GM23338 (cell line): Measurements from ENCODE around the gene USP36. TPM values are rescaled to one million over a fixed set of nuclear protein-coding genes. Genes with fewer than 3 reads are reported as not detected.

Experiments used
- ATAC-seq: fragments of 200-7000 bp; cut with Tn5 transposase; 3 replicates; pipeline ENCODE4 v1.9.1; 2020
- DNase-seq: peaks from one replicate; pipeline ENCODE4 v3.0.0-alpha.2; 2015; ENCODE audit warnings: low spot score
- H2AFZ ChIP-seq: fragments of 200-600 bp; sonication (generic); 2 replicates; pipeline ENCODE4 v1.8.0; 2016; ENCODE audit warnings: antibody characterized with exemption, mild to moderate bottlenecking, moderate library complexity
- H3F3A ChIP-seq: fragments of 200-600 bp; sonication (generic); replicated peaks from 2 replicates; pipeline ENCODE4 v1.8.0; 2017; ENCODE audit warnings: antibody characterized with exemption, mixed run types, low read depth
- H3K27ac ChIP-seq: fragments of 200-600 bp; sonication (generic); 2 replicates; pipeline ENCODE4 v1.6.1; 2016; ENCODE audit warnings: low read depth
- H3K27me3 ChIP-seq: fragments of 200-600 bp; sonication (generic); 2 replicates; pipeline ENCODE4 v1.8.0; 2016; ENCODE audit warnings: mild to moderate bottlenecking, mixed run types, moderate library complexity; ENCODE audit not compliant: insufficient read depth
- H3K36me3 ChIP-seq: fragments of 200-600 bp; sonication (generic); 2 replicates; pipeline ENCODE4 v1.8.0; 2016; ENCODE audit warnings: mild to moderate bottlenecking; ENCODE audit not compliant: insufficient read depth
- H3K4me1 ChIP-seq: fragments of 200-600 bp; sonication (generic); 2 replicates; pipeline ENCODE4 v1.8.0; 2016; ENCODE audit warnings: mild to moderate bottlenecking, moderate library complexity; ENCODE audit not compliant: insufficient read depth
- H3K4me2 ChIP-seq: fragments of 200-600 bp; sonication (generic); 2 replicates; pipeline ENCODE4 v1.7.1; 2017; ENCODE audit warnings: mixed run types
- H3K4me3 ChIP-seq: fragments of 200-600 bp; sonication (generic); 2 replicates; pipeline ENCODE4 v1.6.1; 2016; ENCODE audit warnings: mixed run types
- H3K79me2 ChIP-seq: fragments of 200-600 bp; sonication (generic); replicated peaks from 2 replicates; pipeline ENCODE4 v1.8.0; 2017; ENCODE audit warnings: mild to moderate bottlenecking; ENCODE audit not compliant: insufficient read depth
- H3K9me2 ChIP-seq: fragments of 200-600 bp; sonication (generic); 2 replicates; pipeline ENCODE4 v1.8.0; 2017; ENCODE audit not compliant: insufficient read depth
- H4K20me1 ChIP-seq: fragments of 200-600 bp; sonication (generic); replicated peaks from 2 replicates; pipeline ENCODE4 v1.8.0; 2017; ENCODE audit warnings: mild to moderate bottlenecking; ENCODE audit not compliant: insufficient read depth
- H3K27ac Mint-ChIP-seq: 2 replicates; pipeline ENCODE4 v1.8.0; 2020; ENCODE audit warnings: inconsistent platforms, mild to moderate bottlenecking, moderate library complexity, mixed read lengths
- H3K27me3 Mint-ChIP-seq: 3 replicates; pipeline ENCODE4 v1.8.0; 2022; ENCODE audit warnings: low read depth, mild to moderate bottlenecking, moderate library complexity, mixed read lengths, inconsistent platforms; ENCODE audit not compliant: insufficient read depth, poor library complexity
- H3K36me3 Mint-ChIP-seq: 3 replicates; pipeline ENCODE4 v1.8.0; 2021; ENCODE audit warnings: low read depth, mild to moderate bottlenecking, inconsistent platforms, moderate library complexity, mixed read lengths
- H3K4me1 Mint-ChIP-seq: 3 replicates; pipeline ENCODE4 v1.8.0; 2020; ENCODE audit warnings: mild to moderate bottlenecking, inconsistent platforms, mixed read lengths
- H3K4me3 Mint-ChIP-seq: 3 replicates; pipeline ENCODE4 v1.8.0; 2021; ENCODE audit warnings: moderate library complexity, mild to moderate bottlenecking, inconsistent platforms, mixed read lengths
- H3K9me3 Mint-ChIP-seq: 3 replicates; pipeline ENCODE4 v1.8.0; 2020; ENCODE audit warnings: moderate library complexity, mild to moderate bottlenecking, inconsistent platforms, mixed read lengths
- CREB1 ChIP-seq: fragments of 250-450 bp; sonication (Bioruptor Pico); IDR thresholded peaks from 2 replicates; pipeline ENCODE4 v1.5.0; 2020; ENCODE audit warnings: low read depth, mild to moderate bottlenecking, moderate library complexity
- EZH2phosphoT487 ChIP-seq: fragments of 200-600 bp; sonication (generic); IDR thresholded peaks from one replicate; pipeline ENCODE4 v1.8.1; 2018; ENCODE audit warnings: antibody characterized with exemption; ENCODE audit not compliant: unreplicated experiment
- JUNB ChIP-seq: IDR thresholded peaks from one replicate; pipeline ENCODE4 v1.6.1; 2016; ENCODE audit warnings: antibody characterized with exemption; ENCODE audit not compliant: unreplicated experiment
- POLR2AphosphoS5 ChIP-seq: IDR thresholded peaks from 2 replicates; pipeline ENCODE4 v1.6.1; 2016; ENCODE audit warnings: antibody characterized with exemption, low read depth
- STAT1 ChIP-seq: IDR thresholded peaks from one replicate; pipeline ENCODE4 v1.6.1; 2016; ENCODE audit warnings: antibody characterized with exemption; ENCODE audit not compliant: unreplicated experiment
- ZNF331 ChIP-seq: fragments of 250-450 bp; sonication (Bioruptor Pico); IDR thresholded peaks from 2 replicates; pipeline ENCODE4 v1.5.0; 2020; ENCODE audit warnings: low read depth, mild to moderate bottlenecking, moderate library complexity
- polyA plus RNA-seq: library from polyadenylated mRNA; unstranded; fragments of >200 nt; fragmentation: Nextera tagmentation; extraction: Ambion mirVana; gene quantifications from 2 replicates; pipeline ENCODE4 v1.2.1, GENCODE V29; 2016
- total RNA-seq: library from RNA; depleted of rRNA; stranded (reverse); fragments of >200 nt; shearing (Covaris generic); gene quantifications from 2 replicates; pipeline ENCODE4 v1.2.3, GENCODE V29; 2014
- TF ChIP-seq, protein P1 (sequence below): IDR thresholded peaks from 2 replicates; pipeline ENCODE4 v1.6.1; 2016; ENCODE audit warnings: antibody characterized with exemption
- TF ChIP-seq, protein P2 (sequence below), 2 experiments: fragments of 200-600 bp in 1 of 2; sonication (generic) in 1 of 2; conservative IDR thresholded peaks; 2 replicates each; pipeline versions ENCODE4 v1.5.1 to v1.6.1; 2016 to 2017; ENCODE audit warnings: antibody characterized with exemption in 2 of 2, low read depth in 2 of 2, mild to moderate bottlenecking in 2 of 2, moderate library complexity in 1 of 2
- TF ChIP-seq, protein P3 (sequence below): fragments of 250-450 bp; sonication (Bioruptor Pico); IDR thresholded peaks from 2 replicates; pipeline ENCODE4 v1.5.0; 2020; ENCODE audit warnings: mild to moderate bottlenecking, moderate library complexity

USP36 gene
- total and polyA plus RNA-seq, 2 experiments from 2014 or later: 36.2 to 55.5 TPM

DNA sequence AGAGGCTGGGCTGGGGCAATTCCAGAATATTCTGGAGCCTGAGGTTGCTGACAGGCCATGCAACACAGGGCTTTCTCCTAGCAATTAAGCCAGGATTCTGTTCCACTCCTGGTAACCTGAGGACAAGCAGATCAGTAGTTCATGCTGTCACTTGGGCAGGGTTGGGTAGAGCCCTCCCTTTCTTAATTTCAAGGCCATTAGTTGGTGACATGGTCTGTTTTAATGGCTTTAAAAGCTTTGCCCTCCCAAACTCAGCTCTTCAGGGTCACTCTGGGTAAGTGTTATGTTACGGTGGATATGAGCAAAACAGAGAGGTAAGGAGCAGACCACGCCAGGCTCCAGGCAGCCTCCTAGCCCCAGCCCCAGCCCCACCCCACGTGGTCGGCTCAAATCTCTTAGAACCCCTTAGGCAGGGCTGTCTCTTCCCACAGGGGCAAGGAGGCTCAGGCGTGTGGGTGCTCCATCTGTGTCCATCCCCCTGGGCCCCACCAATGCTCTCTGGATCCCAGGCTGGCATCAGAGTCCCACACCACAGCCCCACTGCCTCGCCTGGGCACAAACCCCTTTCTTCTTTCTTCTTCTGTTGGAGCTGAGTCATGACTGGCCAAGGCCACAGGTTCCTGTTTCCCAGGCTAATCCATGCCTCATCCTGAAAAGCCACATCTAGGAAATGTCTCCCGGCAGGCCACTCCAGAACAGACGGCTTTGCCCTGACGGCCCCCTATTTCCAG, 34.9 kb upstream of the USP36 start:
- Mint-ChIP-seq H3K27ac (no peak overlapping the region), H3K4me1 (peaks cover 22% of the 10 kb centered on the region)
- H3K27ac ChIP-seq: no peak overlapping the region

More for the DNA sequence above, 34.9 kb upstream of the USP36 start:
- ATAC-seq (no peak), DNase-seq (no peak)
- H3K4me2 ChIP-seq: no peak overlapping the region
- TF ChIP-seq EZH2phosphoT487: no peak
- TF ChIP-seq POLR2AphosphoS5: no peak
- TF ChIP-seq, protein P1, sequence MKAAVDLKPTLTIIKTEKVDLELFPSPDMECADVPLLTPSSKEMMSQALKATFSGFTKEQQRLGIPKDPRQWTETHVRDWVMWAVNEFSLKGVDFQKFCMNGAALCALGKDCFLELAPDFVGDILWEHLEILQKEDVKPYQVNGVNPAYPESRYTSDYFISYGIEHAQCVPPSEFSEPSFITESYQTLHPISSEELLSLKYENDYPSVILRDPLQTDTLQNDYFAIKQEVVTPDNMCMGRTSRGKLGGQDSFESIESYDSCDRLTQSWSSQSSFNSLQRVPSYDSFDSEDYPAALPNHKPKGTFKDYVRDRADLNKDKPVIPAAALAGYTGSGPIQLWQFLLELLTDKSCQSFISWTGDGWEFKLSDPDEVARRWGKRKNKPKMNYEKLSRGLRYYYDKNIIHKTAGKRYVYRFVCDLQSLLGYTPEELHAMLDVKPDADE: no peak
- TF ChIP-seq ZNF331: no peak
- TF ChIP-seq STAT1: no peak
- no peak for TF ChIP-seq CREB1 (CRISPR knock-in tag)
- no peak for TF ChIP-seq JUNB
- TF ChIP-seq, protein P2, sequence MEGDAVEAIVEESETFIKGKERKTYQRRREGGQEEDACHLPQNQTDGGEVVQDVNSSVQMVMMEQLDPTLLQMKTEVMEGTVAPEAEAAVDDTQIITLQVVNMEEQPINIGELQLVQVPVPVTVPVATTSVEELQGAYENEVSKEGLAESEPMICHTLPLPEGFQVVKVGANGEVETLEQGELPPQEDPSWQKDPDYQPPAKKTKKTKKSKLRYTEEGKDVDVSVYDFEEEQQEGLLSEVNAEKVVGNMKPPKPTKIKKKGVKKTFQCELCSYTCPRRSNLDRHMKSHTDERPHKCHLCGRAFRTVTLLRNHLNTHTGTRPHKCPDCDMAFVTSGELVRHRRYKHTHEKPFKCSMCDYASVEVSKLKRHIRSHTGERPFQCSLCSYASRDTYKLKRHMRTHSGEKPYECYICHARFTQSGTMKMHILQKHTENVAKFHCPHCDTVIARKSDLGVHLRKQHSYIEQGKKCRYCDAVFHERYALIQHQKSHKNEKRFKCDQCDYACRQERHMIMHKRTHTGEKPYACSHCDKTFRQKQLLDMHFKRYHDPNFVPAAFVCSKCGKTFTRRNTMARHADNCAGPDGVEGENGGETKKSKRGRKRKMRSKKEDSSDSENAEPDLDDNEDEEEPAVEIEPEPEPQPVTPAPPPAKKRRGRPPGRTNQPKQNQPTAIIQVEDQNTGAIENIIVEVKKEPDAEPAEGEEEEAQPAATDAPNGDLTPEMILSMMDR (conservative IDR thresholded peaks at IDR 0.05; ENCODE audit: low read depth in 2 of 2): no peak
- TF ChIP-seq, protein P3, sequence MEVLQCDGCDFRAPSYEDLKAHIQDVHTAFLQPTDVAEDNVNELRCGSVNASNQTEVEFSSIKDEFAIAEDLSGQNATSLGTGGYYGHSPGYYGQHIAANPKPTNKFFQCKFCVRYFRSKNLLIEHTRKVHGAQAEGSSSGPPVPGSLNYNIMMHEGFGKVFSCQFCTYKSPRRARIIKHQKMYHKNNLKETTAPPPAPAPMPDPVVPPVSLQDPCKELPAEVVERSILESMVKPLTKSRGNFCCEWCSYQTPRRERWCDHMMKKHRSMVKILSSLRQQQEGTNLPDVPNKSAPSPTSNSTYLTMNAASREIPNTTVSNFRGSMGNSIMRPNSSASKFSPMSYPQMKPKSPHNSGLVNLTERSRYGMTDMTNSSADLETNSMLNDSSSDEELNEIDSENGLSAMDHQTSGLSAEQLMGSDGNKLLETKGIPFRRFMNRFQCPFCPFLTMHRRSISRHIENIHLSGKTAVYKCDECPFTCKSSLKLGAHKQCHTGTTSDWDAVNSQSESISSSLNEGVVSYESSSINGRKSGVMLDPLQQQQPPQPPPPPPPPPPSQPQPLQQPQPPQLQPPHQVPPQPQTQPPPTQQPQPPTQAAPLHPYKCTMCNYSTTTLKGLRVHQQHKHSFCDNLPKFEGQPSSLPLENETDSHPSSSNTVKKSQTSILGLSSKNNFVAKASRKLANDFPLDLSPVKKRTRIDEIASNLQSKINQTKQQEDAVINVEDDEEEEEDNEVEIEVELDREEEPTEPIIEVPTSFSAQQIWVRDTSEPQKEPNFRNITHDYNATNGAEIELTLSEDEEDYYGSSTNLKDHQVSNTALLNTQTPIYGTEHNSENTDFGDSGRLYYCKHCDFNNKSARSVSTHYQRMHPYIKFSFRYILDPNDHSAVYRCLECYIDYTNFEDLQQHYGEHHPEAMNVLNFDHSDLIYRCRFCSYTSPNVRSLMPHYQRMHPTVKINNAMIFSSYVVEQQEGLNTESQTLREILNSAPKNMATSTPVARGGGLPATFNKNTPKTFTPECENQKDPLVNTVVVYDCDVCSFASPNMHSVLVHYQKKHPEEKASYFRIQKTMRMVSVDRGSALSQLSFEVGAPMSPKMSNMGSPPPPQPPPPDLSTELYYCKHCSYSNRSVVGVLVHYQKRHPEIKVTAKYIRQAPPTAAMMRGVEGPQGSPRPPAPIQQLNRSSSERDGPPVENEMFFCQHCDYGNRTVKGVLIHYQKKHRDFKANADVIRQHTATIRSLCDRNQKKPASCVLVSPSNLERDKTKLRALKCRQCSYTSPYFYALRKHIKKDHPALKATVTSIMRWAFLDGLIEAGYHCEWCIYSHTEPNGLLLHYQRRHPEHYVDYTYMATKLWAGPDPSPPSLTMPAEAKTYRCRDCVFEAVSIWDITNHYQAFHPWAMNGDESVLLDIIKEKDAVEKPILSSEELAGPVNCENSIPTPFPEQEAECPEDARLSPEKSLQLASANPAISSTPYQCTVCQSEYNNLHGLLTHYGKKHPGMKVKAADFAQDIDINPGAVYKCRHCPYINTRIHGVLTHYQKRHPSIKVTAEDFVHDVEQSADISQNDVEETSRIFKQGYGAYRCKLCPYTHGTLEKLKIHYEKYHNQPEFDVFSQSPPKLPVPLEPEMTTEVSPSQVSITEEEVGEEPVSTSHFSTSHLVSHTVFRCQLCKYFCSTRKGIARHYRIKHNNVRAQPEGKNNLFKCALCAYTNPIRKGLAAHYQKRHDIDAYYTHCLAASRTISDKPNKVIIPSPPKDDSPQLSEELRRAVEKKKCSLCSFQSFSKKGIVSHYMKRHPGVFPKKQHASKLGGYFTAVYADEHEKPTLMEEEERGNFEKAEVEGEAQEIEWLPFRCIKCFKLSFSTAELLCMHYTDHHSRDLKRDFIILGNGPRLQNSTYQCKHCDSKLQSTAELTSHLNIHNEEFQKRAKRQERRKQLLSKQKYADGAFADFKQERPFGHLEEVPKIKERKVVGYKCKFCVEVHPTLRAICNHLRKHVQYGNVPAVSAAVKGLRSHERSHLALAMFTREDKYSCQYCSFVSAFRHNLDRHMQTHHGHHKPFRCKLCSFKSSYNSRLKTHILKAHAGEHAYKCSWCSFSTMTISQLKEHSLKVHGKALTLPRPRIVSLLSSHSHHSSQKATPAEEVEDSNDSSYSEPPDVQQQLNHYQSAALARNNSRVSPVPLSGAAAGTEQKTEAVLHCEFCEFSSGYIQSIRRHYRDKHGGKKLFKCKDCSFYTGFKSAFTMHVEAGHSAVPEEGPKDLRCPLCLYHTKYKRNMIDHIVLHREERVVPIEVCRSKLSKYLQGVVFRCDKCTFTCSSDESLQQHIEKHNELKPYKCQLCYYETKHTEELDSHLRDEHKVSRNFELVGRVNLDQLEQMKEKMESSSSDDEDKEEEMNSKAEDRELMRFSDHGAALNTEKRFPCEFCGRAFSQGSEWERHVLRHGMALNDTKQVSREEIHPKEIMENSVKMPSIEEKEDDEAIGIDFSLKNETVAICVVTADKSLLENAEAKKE (CRISPR knock-in tag): no peak
- no peak overlapping the region for H2AFZ ChIP-seq
- no peaks in the 10 kb centered on the region for H3F3A ChIP-seq
- H3K27me3 ChIP-seq: no peaks in the 10 kb centered on the region
- H3K4me1 ChIP-seq: no peaks in the 10 kb centered on the region; the same call in 1 of the 2 replicates
- H3K27me3 Mint-ChIP-seq: peaks cover 18% of the 10 kb centered on the region
- H3K9me3 Mint-ChIP-seq: no peaks in the 10 kb centered on the region
- no peaks in the 10 kb centered on the region; the same call in none of the 2 replicates for H4K20me1 ChIP-seq
- peaks cover 3% of the 10 kb centered on the region for H3K36me3 Mint-ChIP-seq
- no peaks in the 10 kb centered on the region for H3K36me3 ChIP-seq
- no peak overlapping the region for H3K4me3 ChIP-seq
- H3K9me2 ChIP-seq: no peaks in the 10 kb centered on the region
- no peak overlapping the region for H3K4me3 Mint-ChIP-seq
- H3K79me2 ChIP-seq: peaks cover 10% of the 10 kb centered on the region; the same call in 1 of the 2 replicates
